Glomerular endothelial cell (primary cell): Measurements from ENCODE around the gene RALGPS1. TPM values are rescaled to one million over a fixed set of nuclear protein-coding genes. Genes with fewer than 3 reads are reported as not detected.

Experiments
- DNase-seq: peaks from one replicate; pipeline ENCODE4 v3.0.0-alpha.2; 2011; ENCODE audit warnings: low read depth, low spot score; ENCODE audit errors: extremely low read depth
- total RNA-seq: library from RNA; depleted of rRNA; stranded (reverse); fragments of >200 nt; gene quantifications from 2 replicates; pipeline ENCODE4 v1.2.3, GENCODE V29; 2015

Gene RALGPS1
- total RNA-seq, 1 donor from 2014 or later: 7.2 TPM

DNA sequence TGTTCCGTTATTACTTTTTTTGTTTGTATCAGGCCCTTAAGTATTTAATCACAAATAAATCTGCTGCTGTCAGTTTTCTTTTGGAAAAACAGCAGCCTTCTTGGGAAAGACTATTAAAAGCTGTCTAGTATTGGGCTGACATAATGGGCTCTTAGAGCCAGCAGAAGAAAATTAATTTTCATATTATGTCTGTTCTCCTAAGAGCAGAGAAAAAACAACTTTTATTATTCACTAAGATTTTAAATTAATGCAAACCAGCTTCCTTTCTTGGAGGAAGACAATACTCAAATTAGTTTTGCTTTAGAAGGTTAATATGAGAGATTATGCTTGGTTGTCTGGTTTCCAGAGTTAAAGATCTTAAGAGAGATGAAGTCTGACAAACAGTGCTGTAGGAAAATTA, 319.4 kb downstream of the RALGPS1 start:
- DNase-seq: no peak

DNA sequence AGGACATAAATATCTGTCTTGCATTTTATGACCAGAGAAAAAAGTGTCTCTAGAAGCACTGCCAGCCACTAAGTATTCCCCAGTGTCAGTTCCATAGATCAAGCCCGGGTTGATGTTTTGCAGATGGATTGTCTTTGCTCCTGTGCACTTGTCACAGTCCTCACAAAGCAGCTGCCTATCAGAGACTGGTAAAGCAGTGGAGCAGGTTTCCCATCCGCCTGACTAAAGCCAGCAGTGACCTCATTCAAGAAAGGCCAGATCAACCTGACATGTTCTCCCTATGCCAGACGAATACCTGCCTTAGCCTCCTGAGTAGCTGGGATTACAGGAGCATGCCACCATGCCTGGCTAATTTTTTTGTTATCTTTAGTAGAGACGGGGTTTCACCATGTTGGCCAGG, 323.2 kb downstream of the RALGPS1 start:
- DNase-seq: no peak

- no peak for DNase-seq
These were observed 326.8 kb downstream of the RALGPS1 start for GRCh38 chr9:127241354-127241753.

DNA sequence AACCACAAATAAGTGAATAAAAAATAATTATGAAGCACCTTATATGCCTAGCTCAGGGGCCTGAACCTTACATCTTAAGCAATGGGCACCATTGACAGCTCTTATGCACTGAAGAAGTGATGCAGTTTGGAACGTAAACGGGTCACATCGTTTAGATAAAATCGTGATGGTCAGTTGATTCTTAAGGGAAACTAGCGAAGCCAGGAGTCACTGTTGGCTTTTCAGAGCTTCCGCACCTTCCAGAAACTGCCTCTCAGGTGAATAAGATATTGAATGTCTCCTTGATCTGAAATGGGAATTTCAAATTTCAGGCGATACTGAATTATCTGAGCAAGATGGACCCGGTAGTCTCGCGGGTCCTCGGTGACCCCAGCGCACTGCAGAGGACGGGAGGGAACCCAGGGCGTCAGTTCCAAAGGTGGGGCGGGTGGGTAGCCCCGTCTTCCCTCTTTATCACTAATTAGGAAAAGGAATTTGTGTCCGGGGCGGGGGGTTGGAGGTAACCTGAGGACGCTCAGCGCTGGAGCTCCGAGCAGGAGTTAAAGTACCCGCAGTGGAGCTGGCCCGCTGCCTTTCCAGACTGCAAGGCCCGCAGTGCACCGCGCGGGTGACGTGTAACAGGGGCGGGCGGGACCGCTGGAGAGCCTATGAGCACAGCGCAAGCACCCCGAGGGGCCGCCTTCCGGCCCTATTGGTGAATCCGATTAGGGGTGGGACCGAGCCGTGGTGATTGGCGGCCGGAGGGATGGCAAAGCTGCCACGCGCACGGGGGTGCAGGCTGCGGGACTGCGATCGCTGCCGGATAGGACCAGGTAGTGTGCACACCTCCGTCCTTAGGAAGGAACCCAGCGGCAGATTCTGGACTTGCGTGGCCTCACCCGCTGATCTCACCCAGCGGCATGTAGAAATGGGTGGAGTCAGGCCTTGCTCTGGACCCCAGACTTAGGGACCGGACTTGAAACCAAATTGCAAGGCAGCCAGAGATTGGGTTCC, 330.3 kb downstream of the RALGPS1 start:
- DNase-seq: peak; percentile 52

- no peak for DNase-seq
These were observed 331.1 kb downstream of the RALGPS1 start for GRCh38 chr9:127245637-127246164.

DNA sequence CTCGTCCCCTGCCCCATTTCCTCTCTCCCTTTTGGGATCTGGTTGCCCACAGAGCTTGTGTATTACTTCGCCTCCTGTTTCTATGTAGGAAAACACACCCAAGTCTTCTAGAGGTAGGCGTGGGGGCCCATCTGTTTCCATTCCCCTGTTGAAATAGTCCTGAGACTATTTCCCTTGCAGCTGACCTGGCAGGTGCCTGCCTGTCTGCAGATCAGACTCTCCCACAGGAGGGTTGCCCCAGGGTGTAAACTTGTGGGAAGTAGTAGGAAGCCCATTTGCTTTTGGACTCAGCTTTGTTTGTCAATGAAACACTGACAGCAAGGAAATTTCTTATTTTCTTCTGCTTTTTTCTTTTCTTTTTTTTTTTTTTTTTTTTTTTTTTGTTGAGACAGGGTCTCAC, 333.7 kb downstream of the RALGPS1 start:
- DNase-seq: no peak

- DNase-seq: no peak
These were observed 335.3 kb downstream of the RALGPS1 start for GRCh38 chr9:127249877-127250276.

DNA sequence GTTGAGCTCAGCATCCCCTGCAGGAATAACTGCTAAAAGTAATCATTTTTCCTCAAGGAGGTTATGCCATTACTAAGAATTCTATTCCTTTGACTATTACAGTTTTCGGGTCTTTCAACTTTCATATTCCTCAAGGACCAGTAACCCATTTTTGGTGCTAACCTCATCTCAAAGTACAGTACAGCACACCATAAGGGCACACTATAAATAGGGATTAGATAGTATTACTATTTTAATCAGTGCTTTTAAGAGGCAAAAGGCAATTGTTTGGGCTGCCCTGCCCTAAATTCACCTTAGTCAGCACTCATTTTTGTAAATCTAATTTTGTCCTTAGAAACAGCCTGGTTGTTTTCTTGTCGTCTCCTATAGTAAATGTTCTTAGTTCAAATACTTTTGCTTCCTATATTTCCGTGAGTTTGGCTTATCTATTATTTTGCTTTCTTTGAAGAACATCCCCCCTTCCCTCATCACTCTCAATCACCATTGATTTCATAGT, 336.4 kb downstream of the RALGPS1 start:
- no peak for DNase-seq

DNA sequence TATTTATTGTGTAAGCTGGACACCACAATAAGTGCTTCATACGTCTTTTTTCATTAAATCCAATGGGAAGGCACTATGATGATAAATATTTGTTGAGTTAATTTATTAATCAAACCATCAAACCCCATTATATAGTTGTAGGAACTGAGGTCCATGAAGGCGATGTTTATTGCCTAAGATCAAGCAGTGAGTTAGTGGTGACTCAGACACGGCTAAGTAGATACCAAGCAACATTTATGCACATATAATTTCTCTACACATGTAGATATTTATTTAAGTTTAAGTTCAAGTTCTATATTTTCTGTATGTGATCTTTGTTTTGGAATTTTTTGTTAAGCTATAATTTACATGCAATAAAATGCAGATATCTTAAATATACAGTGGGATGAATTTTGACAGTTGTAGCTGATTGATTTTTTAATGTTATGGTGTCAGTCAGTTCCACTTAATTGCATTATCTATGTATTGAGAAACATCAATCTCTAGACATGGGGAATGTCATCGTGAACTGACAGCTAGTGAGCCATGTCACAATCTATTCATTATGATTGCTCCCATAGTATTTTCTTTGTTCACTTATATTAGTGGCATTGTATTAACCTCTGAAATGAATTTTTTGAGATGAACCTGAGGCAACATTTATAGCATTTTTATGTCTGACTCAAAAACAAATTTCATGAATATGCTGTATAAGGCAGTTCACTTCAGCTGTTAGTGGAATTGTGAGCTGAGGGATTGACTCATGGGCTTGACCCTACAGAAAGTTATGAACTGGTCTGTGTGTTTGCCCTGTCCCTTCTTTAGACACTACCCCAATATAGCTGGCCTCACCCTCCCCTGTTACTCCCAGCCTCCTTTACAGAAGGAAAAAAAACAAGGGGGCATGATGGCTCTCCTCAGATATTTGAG, 338.1 kb downstream of the RALGPS1 start:
- no peak for DNase-seq

- DNase-seq: no peak
These were observed 338.9 kb downstream of the RALGPS1 start for GRCh38 chr9:127253446-127253845.

GRCh38 chr9:127255692-127256091, 341.1 kb downstream of the RALGPS1 start:
- no peak for DNase-seq

GRCh38 chr9:127256324-127256723, 341.7 kb downstream of the RALGPS1 start:
- DNase-seq: no peak

DNA sequence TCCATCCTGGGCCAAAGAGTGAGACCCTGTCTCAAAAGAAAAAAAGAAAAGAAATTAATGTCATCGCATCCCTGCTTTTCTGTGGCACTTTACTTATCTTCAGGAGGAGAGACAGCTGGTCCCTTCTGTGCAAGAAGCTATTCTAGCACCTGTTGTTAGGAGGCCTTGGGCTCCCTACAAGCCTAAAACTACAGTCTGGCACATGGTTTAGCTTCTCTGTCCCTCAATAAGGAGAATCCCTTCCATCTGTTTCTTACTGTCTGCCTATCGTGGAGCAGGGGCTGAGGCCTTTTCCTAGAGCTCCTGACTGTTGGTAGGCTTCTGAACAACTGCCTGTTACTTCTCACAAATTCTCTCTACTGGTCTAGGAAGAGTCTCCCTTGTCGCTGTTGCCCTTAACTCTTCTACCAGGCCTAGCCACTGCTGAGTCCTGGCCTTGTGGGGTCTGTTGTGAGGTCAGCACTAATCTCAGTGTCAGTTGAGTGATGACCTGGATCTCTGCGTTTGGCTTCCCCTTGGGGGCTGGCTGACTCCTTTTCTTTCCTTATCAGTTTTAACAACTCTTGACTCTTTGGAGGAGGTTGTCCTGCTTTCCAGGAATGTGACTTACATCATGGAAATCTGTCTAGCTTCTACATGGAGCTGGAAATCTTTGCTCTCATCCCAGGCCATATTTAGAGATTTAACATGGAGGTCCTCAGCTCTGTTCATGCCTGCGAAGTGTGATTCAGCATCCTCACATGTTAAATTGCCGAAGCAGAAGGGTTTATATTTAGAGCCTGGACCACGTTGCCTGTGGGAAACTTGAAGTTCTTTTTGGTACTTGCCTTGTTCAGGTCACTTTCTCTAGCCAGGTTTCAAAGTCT, 344.3 kb downstream of the RALGPS1 start:
- DNase-seq: no peak

GRCh38 chr9:127262602-127263001, 348.0 kb downstream of the RALGPS1 start:
- DNase-seq: no peak

DNA sequence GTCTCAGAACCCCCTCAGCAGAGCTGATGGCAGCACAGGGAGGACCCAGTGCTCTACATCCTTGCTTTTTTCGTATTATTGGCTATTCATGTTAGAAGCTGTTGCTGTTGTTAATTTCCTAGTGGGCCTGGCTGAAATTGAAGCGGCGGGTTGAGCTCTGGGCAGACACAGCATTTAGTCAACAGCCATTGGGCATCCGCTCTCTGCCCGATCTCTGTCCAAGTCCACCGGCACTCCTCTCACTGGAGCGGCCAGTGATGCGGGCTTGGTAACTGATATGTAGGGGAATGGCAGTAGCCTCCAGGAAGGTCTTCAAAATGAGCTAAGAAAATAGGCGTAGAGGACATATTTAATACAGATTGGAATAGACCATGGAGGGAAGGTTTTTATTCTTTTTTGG, 348.7 kb downstream of the RALGPS1 start:
- no peak for DNase-seq

DNA sequence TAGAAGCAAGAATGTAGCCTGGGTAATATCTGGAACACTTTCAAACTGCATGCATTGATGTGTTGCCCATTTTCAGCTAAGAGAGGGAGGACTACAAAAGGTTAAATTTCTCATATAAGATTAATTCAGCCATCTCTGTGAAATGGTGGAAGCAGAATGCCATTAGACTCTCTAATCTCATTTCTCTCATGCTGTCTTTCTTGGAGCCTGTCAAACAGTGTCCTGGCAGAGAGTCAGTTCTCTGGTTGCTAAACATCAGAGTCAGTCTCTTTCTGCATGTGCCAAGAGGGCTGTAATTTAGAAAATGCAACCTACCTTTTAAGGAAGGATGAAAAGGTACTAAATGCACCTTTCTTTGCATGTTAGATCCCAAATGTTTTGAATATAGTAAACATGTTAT, 349.1 kb downstream of the RALGPS1 start:
- no peak for DNase-seq

GRCh38 chr9:127264462-127265219, 350.1 kb downstream of the RALGPS1 start, which contains the start of gene GARNL3:
TSS of gene GARNL3 (plus strand) at chr9:127264774. CDS start at chr9:127264878, 104 bp downstream.
- DNase-seq: no peak

DNA sequence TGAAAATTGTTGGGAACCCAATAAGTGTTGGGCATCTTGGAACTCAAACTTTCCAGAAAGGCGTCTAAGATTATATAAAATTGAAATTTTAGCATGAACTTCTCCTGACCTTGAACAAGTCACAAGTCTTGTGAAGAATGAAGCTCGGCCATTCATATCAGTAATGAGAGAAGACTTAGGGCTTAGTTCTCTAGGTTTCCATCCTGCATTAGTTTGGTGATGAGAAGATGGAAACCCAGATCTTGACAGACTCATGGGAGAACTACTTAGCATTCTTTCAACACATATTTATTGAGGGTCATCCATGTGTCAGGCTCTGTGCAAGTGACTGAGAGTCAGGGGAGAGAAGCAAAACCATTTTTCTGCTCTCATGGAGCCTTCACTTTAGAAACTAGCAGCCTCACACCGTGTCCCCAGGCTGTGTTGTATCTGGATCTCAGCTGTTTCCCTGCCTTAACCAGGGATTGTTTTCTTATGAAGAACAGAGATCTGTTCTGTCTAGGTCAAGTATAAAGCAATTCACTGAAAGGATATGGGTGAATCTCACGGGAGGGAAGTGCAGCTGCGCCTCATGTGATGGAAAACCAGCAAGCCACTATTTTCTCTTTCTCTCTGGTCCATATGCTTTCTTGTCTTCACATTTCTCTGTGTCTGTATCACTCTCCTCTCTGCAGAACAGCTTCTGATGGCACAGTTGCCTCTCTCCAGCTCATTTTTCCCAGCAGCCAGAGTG, 353.4 kb downstream of the RALGPS1 start:
- no peak for DNase-seq

DNA sequence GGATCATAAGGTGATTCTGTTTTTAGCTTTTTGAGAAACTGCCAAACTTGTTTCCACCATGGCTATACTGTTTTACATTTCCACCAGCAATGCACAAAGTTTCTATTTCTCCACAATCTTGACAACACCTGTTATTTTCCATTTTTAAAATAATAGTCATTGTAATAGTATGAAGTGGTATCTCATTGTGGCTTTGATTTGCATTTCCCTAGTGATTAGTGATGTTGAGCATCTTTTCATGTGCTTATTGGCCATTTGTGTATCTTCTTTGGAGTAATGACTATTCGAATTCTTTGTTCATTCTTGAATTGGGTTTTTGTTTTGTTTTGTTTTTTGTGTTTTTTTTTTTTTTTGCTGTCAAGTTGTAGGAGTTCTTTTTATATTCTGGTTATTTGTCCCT, 354.9 kb downstream of the RALGPS1 start:
- DNase-seq: no peak
